Fibroblast of pulmonary artery (primary cell): ENCODE results near the gene MAP3K19.
A peak's percentile ranks its signal among the peaks of the same experiment; 100 is the strongest.
"Not testable (repeated sequence)": the region's sequence is repeated elsewhere in the genome, so short reads cannot be mapped to it uniquely, and the experiment has no call there.

Experiments
- DNase-seq: peaks from one replicate; pipeline ENCODE4 v3.0.0-alpha.2; 2010; ENCODE audit warnings: low read depth
- H3K4me3 ChIP-seq: replicated peaks from 2 replicates; pipeline ENCODE4 v1.5.1; 2011; ENCODE audit warnings: low read depth, mild to moderate bottlenecking, control low read depth, low read length, moderate library complexity
- CTCF ChIP-seq: IDR thresholded peaks from 2 replicates; pipeline ENCODE4 v1.5.1; 2011; ENCODE audit warnings: mild to moderate bottlenecking, control low read depth, low read length, inconsistent platforms; ENCODE audit errors: missing control alignments

The MAP3K19 gene

GRCh38 chr2:134988994-134989605, 58.1 kb downstream of the MAP3K19 start:
- no peak overlapping the region for H3K4me3 ChIP-seq
- TF ChIP-seq CTCF, result peak; percentile 49
- peak; percentile 61 for DNase-seq

GRCh38 chr2:134985061-134985460, 62.2 kb downstream of the MAP3K19 start:
- H3K4me3 ChIP-seq, result no peak overlapping the region
- DNase-seq, result no peak
- TF ChIP-seq CTCF, result no peak

GRCh38 chr2:134982603-134983002, 64.6 kb downstream of the MAP3K19 start:
- no peak for DNase-seq
- no peak overlapping the region for H3K4me3 ChIP-seq
- TF ChIP-seq CTCF, result no peak

- H3K4me3 ChIP-seq, result no peak overlapping the region
- TF ChIP-seq CTCF, result no peak
- no peak for DNase-seq
These were observed 66.6 kb downstream of the MAP3K19 start for GRCh38 chr2:134980639-134981038.

GRCh38 chr2:134979221-134979620, 68.0 kb downstream of the MAP3K19 start:
- DNase-seq, result no peak
- no peak overlapping the region for H3K4me3 ChIP-seq
- no peak for TF ChIP-seq CTCF

- not testable (repeated sequence) for H3K4me3 ChIP-seq, DNase-seq
These were observed 70.1 kb downstream of the MAP3K19 start for GRCh38 chr2:134977104-134977503.

GRCh38 chr2:134976074-134976702, 71.1 kb downstream of the MAP3K19 start:
- TF ChIP-seq CTCF, result no peak
- peak; percentile 6 for DNase-seq
- no peak overlapping the region for H3K4me3 ChIP-seq
